K562 (cell line): ENCODE results near the gene MED16. TPM values are rescaled to one million over a fixed set of nuclear protein-coding genes. Genes with fewer than 3 reads are reported as not detected.

Source experiments
- polyA plus RNA-seq, 8 experiments: library from polyadenylated mRNA; depleted of rRNA in 4 of 8; stranded (reverse) in 5 of 8; unstranded in 3 of 8; fragments of >200 nt; fragmentation: Nextera tagmentation in 2 of 8; fragmentation: Illumina TruSeq in 1 of 8; extraction: Ambion mirVana in 2 of 8; extraction: Trizol in 1 of 8; gene quantifications; 2 replicates each; pipeline versions ENCODE4 v1.2.1 to v1.2.3, GENCODE V29; 2011 to 2014; ENCODE audit warnings: inconsistent platforms in 1 of 8, missing spikeins in 1 of 8
- total RNA-seq, 7 experiments: library from RNA; depleted of rRNA in 6 of 7; stranded (reverse); fragments of >200 nt in 6 of 7; fragmentation: Illumina TruSeq in 2 of 7; extraction: Trizol in 2 of 7; gene quantifications; 2 replicates each; pipeline versions ENCODE4 v1.2.1 to v1.2.3, GENCODE V29; 2011 to 2021; ENCODE audit warnings: low replicate concordance in 1 of 7
- TF ChIP-seq, protein P1 (sequence below), 2 experiments: fragments of 450-650 bp in 1 of 2; IDR thresholded peaks; 2 replicates each; pipeline ENCODE4 v1.6.1; 2011 to 2017; ENCODE audit warnings: low read depth in 2 of 2, antibody characterized with exemption in 1 of 2, borderline replicate concordance in 1 of 2, low read length in 1 of 2, mild to moderate bottlenecking in 1 of 2, mixed read lengths in 1 of 2; ENCODE audit not compliant: control insufficient read depth in 1 of 2
- TF ChIP-seq, protein P2 (sequence below): conservative IDR thresholded peaks from 2 replicates; pipeline ENCODE4 v1.6.1; 2011; ENCODE audit warnings: low read depth, mild to moderate bottlenecking, low read length; ENCODE audit not compliant: control insufficient read depth

The MED16 gene
- total and polyA plus RNA-seq, 9 of the 15 experiments (the other 6 are each of a cell fraction or from before 2014, with no cell fraction given), result 0.89 to 59.9 (median 8.6) TPM

DNA sequence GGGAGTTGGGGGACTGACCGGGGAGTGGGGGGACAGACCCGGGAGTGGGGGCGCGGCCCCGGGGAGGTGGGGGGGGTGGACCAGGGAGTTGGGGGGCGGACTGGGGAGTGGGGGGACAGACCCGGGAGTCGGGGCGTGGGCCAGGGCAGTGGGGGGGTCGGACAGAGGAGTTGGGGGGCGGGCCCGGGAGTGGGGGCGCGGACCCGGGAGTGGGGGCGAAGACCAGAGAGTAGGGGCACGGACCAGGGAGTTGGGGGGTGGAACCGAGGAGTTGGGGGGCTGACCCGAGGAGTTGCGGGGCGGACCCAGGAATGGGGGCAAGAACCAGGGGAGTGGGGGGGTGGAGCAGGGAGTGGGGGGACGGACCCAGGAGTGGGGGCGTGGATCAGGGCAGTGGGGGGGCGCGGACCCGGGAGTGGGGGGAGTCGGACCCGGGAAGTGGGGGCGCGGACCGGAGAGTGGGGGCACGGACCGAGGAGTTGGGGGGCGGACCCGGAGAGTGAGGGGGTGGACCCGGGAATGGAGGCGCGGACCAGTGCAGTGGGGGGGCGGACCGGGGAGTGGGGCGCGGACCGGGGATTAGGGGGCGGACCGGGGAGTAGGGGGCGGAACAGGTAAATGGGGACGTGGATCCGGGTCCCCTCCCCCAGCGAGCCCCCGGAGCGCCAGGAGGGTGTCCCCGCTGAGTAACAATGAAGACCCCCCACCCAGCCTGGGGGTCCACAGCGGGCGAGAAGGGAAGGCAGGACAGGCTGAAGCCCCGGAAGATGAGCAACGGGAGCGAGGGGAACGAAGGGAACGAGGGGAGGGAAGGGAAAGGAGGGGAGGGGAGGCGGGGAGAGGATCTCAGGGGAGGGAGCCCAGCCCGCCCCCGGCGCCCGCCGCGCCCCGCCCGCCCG is 19.4 kb upstream of the MED16 start (continued):
- TF ChIP-seq, protein P1, sequence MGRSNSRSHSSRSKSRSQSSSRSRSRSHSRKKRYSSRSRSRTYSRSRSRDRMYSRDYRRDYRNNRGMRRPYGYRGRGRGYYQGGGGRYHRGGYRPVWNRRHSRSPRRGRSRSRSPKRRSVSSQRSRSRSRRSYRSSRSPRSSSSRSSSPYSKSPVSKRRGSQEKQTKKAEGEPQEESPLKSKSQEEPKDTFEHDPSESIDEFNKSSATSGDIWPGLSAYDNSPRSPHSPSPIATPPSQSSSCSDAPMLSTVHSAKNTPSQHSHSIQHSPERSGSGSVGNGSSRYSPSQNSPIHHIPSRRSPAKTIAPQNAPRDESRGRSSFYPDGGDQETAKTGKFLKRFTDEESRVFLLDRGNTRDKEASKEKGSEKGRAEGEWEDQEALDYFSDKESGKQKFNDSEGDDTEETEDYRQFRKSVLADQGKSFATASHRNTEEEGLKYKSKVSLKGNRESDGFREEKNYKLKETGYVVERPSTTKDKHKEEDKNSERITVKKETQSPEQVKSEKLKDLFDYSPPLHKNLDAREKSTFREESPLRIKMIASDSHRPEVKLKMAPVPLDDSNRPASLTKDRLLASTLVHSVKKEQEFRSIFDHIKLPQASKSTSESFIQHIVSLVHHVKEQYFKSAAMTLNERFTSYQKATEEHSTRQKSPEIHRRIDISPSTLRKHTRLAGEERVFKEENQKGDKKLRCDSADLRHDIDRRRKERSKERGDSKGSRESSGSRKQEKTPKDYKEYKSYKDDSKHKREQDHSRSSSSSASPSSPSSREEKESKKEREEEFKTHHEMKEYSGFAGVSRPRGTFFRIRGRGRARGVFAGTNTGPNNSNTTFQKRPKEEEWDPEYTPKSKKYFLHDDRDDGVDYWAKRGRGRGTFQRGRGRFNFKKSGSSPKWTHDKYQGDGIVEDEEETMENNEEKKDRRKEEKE (IDR thresholded peaks at IDR 0.05; ENCODE audit: borderline replicate concordance in 1 of 2, control insufficient read depth in 1 of 2, low read depth in 2 of 2, low read length in 1 of 2), result no peak
- TF ChIP-seq, protein P2, sequence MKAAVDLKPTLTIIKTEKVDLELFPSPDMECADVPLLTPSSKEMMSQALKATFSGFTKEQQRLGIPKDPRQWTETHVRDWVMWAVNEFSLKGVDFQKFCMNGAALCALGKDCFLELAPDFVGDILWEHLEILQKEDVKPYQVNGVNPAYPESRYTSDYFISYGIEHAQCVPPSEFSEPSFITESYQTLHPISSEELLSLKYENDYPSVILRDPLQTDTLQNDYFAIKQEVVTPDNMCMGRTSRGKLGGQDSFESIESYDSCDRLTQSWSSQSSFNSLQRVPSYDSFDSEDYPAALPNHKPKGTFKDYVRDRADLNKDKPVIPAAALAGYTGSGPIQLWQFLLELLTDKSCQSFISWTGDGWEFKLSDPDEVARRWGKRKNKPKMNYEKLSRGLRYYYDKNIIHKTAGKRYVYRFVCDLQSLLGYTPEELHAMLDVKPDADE, result peak; percentile 29; the same call in 1 of the 2 replicates
